ENCODE measurements around the gene STPG3. TPM values are rescaled to one million over a fixed set of nuclear protein-coding genes. Genes with fewer than 3 reads are reported as not detected.

STPG3 gene
- total and polyA plus RNA-seq, 2 of the 13 experiments (the other 11 are each of a cell fraction or from before 2014, with no cell fraction given), result not detected

GRCh38 chr9:137250329-137251193, 525 bp upstream of the STPG3 start (continued):
- TF ChIP-seq, protein P1, sequence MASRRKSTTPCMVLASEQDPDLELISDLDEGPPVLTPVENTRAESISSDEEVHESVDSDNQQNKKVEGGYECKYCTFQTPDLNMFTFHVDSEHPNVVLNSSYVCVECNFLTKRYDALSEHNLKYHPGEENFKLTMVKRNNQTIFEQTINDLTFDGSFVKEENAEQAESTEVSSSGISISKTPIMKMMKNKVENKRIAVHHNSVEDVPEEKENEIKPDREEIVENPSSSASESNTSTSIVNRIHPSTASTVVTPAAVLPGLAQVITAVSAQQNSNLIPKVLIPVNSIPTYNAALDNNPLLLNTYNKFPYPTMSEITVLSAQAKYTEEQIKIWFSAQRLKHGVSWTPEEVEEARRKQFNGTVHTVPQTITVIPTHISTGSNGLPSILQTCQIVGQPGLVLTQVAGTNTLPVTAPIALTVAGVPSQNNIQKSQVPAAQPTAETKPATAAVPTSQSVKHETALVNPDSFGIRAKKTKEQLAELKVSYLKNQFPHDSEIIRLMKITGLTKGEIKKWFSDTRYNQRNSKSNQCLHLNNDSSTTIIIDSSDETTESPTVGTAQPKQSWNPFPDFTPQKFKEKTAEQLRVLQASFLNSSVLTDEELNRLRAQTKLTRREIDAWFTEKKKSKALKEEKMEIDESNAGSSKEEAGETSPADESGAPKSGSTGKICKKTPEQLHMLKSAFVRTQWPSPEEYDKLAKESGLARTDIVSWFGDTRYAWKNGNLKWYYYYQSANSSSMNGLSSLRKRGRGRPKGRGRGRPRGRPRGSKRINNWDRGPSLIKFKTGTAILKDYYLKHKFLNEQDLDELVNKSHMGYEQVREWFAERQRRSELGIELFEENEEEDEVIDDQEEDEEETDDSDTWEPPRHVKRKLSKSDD (CRISPR knock-in tag; IDR thresholded peaks at IDR 0.05; ENCODE audit: low read depth), result peak; percentile 38; the same call in 1 of the 2 replicates
- peak; percentile 89 for TF ChIP-seq ARNTL (CRISPR knock-in tag; IDR thresholded peaks at IDR 0.05)
- TF ChIP-seq CBX2 (IDR thresholded peaks at IDR 0.05; ENCODE audit: low read depth, low read length), result no peak
- TF ChIP-seq CBX2 (CRISPR knock-in tag; IDR thresholded peaks at IDR 0.05; ENCODE audit: low read depth), result no peak; the same call in 1 of the 2 replicates
- TF ChIP-seq ZNF766 (CRISPR knock-in tag; IDR thresholded peaks at IDR 0.05; ENCODE audit: borderline replicate concordance), result no peak
- TF ChIP-seq HNF4G (IDR thresholded peaks at IDR 0.05; ENCODE audit: borderline replicate concordance, low read depth, low read length), result no peak
- TF ChIP-seq HNF4G (CRISPR knock-in tag; IDR thresholded peaks at IDR 0.05; ENCODE audit: borderline replicate concordance, low read depth), result no peak
- TF ChIP-seq MAFK (conservative IDR thresholded peaks at IDR 0.05 in 1 of 2, IDR thresholded peaks at IDR 0.05 in 1 of 2; ENCODE audit: low read length in 2 of 2), result no peak
- TF ChIP-seq, protein P2, sequence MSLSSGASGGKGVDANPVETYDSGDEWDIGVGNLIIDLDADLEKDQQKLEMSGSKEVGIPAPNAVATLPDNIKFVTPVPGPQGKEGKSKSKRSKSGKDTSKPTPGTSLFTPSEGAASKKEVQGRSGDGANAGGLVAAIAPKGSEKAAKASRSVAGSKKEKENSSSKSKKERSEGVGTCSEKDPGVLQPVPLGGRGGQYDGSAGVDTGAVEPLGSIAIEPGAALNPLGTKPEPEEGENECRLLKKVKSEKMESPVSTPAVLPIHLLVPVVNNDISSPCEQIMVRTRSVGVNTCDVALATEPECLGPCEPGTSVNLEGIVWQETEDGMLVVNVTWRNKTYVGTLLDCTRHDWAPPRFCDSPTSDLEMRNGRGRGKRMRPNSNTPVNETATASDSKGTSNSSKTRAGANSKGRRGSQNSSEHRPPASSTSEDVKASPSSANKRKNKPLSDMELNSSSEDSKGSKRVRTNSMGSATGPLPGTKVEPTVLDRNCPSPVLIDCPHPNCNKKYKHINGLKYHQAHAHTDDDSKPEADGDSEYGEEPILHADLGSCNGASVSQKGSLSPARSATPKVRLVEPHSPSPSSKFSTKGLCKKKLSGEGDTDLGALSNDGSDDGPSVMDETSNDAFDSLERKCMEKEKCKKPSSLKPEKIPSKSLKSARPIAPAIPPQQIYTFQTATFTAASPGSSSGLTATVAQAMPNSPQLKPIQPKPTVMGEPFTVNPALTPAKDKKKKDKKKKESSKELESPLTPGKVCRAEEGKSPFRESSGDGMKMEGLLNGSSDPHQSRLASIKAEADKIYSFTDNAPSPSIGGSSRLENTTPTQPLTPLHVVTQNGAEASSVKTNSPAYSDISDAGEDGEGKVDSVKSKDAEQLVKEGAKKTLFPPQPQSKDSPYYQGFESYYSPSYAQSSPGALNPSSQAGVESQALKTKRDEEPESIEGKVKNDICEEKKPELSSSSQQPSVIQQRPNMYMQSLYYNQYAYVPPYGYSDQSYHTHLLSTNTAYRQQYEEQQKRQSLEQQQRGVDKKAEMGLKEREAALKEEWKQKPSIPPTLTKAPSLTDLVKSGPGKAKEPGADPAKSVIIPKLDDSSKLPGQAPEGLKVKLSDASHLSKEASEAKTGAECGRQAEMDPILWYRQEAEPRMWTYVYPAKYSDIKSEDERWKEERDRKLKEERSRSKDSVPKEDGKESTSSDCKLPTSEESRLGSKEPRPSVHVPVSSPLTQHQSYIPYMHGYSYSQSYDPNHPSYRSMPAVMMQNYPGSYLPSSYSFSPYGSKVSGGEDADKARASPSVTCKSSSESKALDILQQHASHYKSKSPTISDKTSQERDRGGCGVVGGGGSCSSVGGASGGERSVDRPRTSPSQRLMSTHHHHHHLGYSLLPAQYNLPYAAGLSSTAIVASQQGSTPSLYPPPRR (CRISPR knock-in tag; IDR thresholded peaks at IDR 0.05; ENCODE audit: borderline replicate concordance), result 0 out of 2 replicates have a peak, but pooled peaks have one; percentile 37
- no peak for TF ChIP-seq BORCS8-MEF2B (CRISPR knock-in tag; IDR thresholded peaks at IDR 0.05)
- TF ChIP-seq FOXM1 (CRISPR knock-in tag; IDR thresholded peaks at IDR 0.05), result no peak
- TF ChIP-seq ZBTB7B (CRISPR knock-in tag; IDR thresholded peaks at IDR 0.05), result no peak
- TF ChIP-seq MYNN (CRISPR knock-in tag; IDR thresholded peaks at IDR 0.05; ENCODE audit: low read depth), result no peak
- no peak for TF ChIP-seq SP2 (CRISPR knock-in tag; IDR thresholded peaks at IDR 0.05)
- no peak for TF ChIP-seq NONO (IDR thresholded peaks at IDR 0.05)
- TF ChIP-seq NONO (CRISPR knock-in tag; conservative IDR thresholded peaks at IDR 0.05), result no peak
- TF ChIP-seq ZNF83 (CRISPR knock-in tag; IDR thresholded peaks at IDR 0.05; ENCODE audit: borderline replicate concordance), result no peak
- TF ChIP-seq REL (CRISPR knock-in tag; conservative IDR thresholded peaks at IDR 0.05), result no peak
- no peak for TF ChIP-seq HOMEZ (CRISPR knock-in tag; IDR thresholded peaks at IDR 0.05; ENCODE audit: low read depth)
- no peak for TF ChIP-seq ZNF20 (CRISPR knock-in tag; IDR thresholded peaks at IDR 0.05)

Data from HepG2 (cell line).